NOMO-1 treated with DMSO at 0.1 percent for 48 hours (cell line): Measurements from ENCODE around the gene FCSK.
A peak's percentile ranks its signal among the peaks of the same experiment; 100 is the strongest.
"Not testable (repeated sequence)": the region's sequence is repeated elsewhere in the genome, so short reads cannot be mapped to it uniquely, and the experiment has no call there.

Source experiments
- DNase-seq: peaks from one replicate; lab custom pipeline; 2025; ENCODE audit not compliant: unreplicated experiment; lab: John Stamatoyannopoulos, UW

The FCSK gene

DNA sequence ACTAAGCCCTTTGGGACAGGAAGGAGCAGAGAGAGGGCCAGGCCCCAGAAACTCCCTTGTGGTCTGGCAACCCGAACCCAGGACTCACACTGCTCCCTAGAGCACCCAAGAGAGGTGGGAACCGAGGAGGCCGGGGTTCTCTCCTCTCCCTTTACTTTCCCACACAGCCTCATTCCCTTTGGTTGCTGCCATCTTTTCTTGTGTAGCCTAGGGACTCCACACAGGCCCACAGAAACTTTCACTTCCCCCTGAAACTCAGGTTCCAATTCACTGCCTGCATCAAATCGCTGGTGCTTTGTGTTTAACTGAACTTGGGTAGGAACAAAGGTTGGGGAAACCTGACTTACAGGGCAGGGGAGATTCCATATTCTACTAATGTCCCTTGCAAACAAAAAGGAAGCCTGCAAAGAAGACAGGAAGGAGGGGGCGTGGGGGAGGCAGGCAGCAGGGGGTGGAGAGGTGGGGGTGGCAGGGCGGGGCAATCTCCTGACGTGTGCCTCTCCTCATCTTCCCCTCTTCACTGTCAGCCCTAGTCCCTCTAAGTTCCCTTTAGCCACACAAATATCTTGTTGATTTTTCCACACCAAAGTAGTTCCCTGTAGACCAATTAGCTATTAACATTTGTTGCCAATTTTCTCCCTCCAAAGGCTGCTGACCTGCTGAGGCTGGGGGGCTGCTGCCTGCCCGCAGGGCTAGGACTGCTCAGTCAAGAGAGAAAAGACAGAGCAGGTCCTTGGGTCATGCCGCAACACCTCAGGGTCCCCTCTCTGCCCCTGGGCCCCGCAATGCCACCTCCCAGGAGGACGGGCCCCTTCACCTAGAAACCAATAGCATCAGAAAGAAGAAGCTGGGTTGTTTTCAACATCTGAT, 23.5 kb upstream of the FCSK start:
- DNase-seq: peak; percentile 83

GRCh38 chr16:70432356-70432722, 22.1 kb upstream of the FCSK start:
- peak; percentile 52 for DNase-seq

GRCh38 chr16:70432723-70433457, 21.5 kb upstream of the FCSK start:
- DNase-seq: peak; percentile 52

DNA sequence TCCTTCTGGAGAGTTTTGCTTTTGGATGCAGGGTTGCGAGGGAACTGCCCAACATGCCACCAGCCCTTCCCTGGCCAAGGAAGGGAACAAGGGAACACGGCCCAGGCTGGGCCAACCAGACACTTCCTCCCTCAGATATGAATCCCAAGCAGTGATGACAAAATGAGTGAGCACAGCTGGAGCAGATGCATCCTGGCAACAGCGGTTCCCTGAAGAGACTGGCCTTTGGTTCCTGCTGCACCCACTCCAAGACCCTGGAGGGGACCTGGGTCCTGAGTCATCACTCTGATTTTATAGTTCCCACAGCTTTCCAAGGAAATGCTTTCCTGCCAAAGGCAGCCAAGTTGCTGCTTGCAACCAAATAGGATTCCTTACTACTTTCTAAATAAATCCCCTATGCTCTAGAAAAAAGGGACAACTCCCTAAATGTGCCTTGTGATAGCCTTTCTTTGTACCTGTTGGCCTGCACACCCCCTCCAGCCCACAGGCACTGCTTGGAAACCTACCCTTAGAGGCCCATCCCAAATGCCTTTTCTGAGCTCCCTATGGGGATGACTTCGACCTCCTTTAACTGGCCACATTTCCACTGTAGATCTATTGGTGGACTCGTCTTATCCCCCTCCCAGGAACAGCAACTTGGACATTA, 20.8 kb upstream of the FCSK start:
- no peak for DNase-seq

DNA sequence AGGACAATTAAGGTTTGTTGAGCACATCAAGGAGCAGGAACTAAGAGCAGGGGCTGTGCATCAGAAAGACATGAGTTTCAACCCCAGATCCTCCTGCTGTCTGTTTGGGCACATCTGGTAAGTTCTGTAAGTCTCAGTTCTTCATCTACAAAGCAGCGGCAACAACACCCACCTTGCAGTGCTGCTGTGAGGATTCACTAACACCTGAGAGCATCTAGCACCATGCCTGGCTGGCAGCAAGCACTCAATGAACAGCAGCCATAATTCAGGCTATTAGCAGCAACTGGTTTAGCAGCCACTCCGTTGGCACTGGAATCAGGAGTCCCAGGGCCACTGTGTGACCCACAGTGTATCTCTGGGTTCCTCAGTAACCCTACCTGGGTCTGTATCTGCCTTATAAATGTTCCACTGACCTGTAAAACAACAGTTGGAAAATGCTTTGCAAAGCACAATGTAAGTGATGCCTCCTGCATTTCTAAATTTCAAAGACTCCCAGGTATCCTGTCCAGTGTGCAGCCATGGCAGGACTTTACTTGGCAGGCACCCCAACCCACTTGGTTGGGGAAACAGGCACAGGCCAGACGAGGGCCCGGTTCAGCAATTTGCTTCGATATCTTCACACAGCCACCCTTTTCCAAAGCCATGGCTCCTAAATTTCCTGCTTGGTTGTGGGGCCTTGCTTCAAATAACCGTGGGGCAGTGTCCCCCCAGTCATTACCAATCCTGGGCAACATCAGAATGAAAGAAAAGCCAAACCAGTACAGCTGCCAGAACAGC, 19.7 kb upstream of the FCSK start:
- no peak for DNase-seq

- no peak for DNase-seq
Measured at GRCh38 chr16:70437017-70437581, 17.3 kb upstream of the FCSK start.

DNA sequence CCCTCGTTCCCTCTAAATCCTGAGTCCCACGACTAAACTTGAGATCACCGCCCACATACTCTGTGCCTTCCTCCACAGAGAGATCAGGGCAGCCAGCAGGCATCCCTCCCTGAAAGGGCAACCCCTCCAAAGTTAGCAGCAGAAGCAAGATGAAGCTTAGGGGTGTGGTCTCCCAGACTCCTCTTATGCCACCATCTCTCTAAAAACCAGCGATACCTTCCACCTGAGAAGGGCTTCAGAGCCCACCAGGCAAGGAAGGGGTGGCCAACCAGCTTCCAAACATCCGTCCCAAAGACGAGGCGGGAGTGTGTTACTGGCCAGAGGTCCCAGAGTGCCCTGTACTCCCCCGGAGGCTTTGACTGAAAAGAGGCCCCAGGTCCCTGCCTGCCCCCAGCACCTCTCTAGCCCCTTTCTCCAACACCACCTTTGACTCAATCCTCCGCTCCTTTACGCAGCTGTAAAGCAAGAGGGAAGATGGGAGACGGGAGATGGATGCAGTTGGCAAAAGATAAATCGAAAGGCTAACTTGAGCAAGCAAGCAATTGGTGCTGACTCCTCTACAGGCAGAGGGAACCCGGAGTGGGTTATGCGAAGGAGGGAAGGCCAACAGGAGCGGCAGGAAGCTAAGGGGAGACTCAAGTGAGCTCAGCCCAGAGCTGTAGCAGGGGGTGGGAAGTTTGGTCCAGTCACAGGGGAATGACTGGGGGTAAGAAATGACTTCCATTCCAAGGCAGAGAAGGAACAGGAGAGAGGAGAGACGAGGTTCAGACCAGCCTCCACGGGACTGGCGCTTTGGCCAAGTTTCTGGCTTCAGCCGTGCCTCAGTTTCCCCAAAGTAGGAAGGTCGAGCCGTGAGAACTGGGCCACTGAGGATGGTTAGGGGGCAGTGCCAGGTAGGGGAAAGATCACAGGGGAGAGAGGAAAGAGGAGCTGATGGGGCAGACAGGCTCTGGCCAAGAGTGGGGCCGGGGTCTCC, 16.5 kb upstream of the FCSK start:
- DNase-seq: no peak

DNA sequence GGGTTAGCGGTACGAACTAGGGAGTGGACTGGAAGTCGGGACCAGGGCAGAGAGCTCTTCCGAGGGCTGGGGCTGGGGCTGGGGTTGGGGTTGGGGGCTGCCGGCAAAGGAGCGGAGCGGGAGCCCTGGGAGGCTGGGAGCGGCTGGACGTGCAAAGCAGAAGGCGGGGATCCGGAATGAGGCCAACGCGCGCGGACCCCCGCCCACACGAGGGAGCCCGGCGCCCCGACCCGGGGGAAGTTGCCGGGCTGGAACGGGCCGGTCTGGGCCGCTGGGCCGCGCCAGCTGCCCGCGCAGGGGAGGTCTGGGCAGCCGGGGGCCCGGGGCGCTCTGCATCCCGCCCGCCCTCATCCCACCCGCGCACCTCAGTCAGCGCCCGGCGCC, 15.8 kb upstream of the FCSK start:
- DNase-seq: no peak

DNA sequence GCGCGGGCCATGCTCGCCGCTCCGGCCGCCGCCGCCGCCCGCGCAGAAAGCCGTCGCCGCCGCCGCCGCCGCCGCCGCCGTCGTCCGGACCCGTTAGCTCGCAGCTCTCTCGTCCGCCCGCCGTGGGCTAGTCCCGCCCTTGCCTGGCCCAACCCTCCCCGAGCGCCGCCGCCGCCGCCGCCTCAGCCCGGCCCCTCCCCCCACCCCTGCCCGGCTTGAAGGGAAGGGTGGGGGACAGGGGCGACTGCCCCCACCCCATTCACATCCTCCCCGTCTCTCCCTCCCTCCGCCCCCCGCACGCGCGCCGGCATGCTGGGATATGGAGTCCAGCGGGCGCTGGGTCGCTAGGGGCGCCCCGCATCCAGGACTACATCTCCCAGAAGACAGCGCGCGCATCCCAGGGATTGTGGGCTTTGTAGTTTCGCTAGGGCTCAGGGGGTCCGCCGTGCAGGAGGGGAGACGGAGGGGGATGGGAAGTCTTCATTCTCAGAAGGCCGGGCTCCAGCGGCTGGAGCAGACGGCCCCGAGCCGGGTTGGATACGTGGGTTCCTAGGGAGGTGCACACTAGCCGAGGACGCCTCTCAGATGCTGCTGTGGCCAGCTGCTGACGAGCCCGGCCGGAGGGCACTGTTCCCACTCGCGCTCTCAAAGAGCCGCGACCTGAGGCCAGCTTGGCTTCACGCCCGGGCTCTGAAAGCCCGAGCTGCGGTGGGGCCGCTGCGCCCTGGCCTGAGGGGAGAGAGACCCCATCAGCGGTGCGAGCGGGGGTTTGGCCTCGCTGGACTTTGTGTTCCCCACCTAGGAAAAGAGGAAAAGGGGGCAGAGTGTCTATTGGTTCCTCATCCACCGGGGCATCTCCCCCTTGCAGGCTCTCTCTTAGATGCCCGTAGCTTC, 15.2 kb upstream of the FCSK start, which contains the start of gene ST3GAL2:
Gene ST3GAL2, minus strand, starts transcription at position 132 of the 894 bp plus-strand sequence. CDS start 40,570 bp downstream, outside the sequence.
- peak; percentile 85 for DNase-seq

GRCh38 chr16:70440009-70440692, 14.2 kb upstream of the FCSK start:
- DNase-seq: no peak

- no peak for DNase-seq
Measured at GRCh38 chr16:70441406-70441990, 12.9 kb upstream of the FCSK start.

GRCh38 chr16:70442344-70442743, 12.1 kb upstream of the FCSK start:
- no peak for DNase-seq

GRCh38 chr16:70444249-70445063, 9.9 kb upstream of the FCSK start:
- peak; percentile 64 for DNase-seq

GRCh38 chr16:70448075-70448474, 6.3 kb upstream of the FCSK start:
- no peak for DNase-seq

GRCh38 chr16:70450142-70451003, 4.0 kb upstream of the FCSK start:
- not testable (repeated sequence) for DNase-seq

GRCh38 chr16:70451004-70451340, 3.4 kb upstream of the FCSK start:
- DNase-seq: not testable (repeated sequence)
